ENCODE data around the gene KRT73.

Gene KRT73

DNA sequence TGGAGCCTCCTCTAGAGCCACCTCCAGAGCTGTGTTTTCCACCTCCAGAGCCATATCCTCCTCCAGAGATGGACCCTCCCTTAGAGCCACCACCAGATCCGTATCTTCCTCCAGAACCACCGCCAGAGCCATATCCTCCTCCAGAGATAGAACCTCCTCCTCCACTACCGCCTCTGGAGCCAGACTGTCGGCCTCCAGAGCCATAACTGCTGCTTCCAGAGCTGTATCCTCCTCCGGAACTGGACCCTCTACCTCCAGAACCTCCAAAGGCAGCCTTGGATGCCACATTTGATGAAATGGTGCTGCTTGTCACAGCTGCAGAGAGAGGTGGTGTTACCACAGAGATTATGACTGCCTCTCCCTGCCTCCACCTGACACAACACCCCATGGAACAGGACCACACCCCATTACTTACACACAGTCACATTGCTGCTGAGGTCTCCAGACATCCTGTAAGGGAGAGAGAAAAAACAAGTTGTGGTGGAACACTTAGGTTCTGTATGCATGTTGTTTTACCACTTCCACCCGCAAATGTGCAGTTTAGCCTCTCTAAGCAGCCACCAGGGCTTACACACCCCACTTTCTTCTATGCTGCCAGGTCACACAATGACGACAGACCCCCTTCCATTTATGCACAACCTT lies 26.9 kb upstream of the KRT73 start:
- DNase-seq = no peak

DNA sequence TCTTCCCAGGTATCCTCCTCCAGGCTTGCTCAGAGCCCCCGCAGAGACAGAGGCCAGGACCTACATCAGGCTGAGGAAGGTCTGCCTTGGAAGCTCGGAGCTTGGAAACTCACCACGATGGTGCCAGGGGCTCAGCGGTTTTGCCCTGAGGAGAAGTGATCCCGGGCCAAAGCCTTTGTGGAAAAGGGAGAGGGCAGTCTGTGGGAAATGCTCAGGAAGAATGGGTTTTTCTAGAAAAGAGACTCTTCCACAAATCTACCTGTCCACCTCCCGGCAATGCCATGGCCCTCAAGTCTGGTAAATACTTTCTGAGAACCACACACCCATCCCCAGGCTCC lies 25.7 kb upstream of the KRT73 start:
- no peak for DNase-seq

DNA sequence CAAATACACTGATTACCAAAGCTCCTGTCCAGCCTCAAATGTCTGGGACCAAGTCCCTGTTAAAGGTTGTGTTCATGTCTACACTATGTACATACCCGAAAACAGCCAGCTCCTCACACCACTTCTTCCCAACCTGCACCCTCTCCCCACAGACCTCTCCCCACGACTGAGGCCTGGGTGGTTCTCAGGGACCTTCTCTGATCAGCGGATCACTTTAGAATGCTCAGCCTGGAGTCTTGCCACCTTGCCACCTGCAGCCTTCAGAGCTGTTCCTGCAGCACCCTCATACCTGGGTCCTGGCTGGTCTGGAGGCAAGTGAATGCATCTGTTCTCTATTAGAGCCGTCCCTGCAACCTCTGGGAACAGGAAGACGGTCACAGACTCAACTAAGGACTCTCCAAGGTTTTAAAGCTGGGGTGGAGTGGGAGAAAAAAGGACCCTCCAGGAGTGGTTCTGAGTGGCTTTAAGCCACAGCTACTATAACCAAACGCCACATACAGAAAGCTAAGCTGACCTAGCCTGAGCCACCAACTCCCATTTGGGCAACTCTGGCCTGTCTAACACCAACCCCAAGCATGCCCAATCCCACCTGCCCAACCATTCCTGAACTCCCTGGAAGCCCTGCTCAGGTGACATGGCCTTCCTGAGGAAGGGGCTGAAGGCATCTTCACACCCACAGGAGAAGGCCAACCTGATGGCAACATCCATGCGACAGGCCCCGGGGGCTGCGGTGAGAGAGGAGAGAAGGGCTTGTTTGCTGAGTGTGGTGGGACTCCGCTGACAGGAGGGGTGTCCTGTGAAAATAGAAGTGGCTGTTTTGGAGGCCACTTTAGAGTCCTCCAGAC lies 25.1 kb upstream of the KRT73 start:
- DNase-seq = no peak

GRCh38 chr12:52641468-52641867 lies 23.1 kb upstream of the KRT73 start:
- no peak for DNase-seq

GRCh38 chr12:52637299-52637698 lies 18.9 kb upstream of the KRT73 start:
- no peak for DNase-seq

DNA sequence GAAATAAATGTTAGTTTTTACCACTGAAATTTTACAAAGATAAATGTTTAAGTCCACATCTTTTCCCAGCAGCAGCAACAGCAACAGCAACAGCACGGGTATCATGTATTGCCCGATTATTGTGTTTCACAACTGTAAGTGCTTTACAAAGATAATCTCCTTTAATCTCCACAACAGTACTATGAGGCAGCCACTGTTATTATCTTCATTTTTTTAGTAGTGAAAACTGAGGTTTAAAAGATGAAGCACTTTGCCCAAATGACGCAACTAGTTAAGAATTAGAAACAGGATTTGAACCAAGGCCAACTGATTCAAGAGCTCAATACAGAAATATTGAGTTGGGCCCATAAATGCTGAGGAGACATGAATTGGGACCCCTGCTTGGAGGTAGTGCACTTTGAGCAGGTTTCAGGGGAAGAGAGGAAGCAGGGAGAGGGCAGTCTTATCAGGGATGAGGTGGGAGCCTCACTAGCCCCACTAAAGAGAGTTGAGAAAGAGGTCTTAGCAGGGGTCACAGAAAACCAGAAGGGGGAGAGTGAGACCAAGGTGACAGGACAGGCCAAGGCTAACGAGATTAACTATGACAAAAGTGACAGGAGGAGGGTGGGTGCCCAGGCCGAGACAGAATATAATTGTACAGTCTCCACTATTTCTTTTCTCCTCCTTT lies 18.4 kb upstream of the KRT73 start:
- no peak for DNase-seq

GRCh38 chr12:52636189-52636588 lies 17.8 kb upstream of the KRT73 start:
- no peak for DNase-seq

- DNase-seq = peak; percentile 74
Observed at GRCh38 chr12:52634266-52635056, 16.1 kb upstream of the KRT73 start.

- no peak for DNase-seq
Observed at GRCh38 chr12:52633383-52633782, 15.0 kb upstream of the KRT73 start.

DNA sequence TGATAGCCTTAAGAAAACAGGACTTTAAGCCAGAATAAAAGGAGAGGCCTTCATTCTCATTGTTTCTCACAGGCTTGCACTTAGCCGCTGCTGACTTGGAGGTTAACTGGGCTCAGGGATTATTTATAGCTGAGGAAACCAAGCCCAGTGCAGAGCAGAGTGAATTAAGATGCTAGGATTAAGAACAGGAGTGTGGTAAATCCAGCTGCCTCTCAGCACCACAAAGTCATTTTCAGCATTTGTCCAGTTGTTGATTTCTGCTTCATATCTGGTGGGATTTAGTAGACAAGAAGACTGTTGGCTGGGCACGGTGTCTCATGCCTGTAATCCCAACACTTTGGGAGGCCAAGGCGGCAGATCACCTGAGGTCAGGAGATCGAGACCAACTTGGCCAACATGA lies 14.3 kb upstream of the KRT73 start:
- DNase-seq = no peak

DNA sequence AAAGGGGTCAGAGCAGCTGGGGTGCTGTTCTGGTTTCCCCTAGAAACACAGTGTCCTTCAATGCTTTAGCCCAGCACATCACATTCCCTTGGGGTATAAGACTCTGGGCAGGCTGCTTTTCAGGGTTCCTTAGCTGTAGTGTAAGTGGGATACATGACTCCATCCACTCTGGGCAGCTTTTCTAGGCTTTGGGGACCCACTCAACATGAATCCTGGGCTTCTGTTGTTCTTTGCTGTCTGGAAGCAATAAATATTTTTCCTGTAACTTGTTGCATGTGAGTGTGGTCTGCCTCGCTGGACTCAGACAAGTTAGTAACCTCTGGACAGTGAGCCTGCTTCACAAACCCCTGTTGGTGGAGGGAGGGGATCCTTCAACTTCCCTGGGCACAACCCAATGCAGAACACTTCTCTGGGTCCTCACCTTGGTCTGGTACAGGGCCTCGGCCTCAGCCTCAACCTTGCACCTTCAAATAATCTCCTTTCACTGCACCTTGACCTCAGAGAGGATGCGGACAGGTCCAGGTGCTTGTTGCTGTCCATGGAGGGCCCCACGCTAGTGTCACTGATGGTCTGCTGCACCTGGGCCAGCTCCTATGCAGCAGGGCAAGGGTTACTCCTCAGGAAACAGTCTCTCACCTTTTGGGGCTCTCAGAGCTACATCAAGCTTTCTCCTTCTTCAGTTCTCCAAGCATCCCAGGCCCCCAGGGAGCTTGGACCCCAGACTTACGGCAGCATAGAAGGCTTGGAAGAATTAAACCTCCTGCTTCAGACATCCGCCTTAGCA lies 13.5 kb upstream of the KRT73 start:
- no peak for DNase-seq

DNA sequence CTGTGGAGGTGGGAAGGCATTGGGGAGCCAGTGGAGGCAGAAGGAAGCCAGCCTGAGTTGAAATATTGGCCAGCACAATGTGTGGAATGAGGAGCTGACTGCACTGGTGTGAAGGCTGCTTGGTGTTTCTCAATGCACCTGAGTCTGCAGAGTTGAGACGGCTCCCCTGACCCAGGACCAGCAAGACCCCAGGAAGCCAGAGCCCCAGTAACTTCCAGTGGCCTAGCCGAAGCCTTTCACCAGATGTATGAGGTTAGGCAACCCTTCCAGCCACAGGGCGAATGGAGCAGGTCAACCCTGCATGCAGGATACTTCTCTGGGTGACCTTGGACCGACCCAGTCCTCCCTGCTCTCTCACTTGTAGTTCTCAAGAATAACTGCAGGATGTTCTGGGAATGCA lies 12.9 kb upstream of the KRT73 start:
- no peak for DNase-seq

DNA sequence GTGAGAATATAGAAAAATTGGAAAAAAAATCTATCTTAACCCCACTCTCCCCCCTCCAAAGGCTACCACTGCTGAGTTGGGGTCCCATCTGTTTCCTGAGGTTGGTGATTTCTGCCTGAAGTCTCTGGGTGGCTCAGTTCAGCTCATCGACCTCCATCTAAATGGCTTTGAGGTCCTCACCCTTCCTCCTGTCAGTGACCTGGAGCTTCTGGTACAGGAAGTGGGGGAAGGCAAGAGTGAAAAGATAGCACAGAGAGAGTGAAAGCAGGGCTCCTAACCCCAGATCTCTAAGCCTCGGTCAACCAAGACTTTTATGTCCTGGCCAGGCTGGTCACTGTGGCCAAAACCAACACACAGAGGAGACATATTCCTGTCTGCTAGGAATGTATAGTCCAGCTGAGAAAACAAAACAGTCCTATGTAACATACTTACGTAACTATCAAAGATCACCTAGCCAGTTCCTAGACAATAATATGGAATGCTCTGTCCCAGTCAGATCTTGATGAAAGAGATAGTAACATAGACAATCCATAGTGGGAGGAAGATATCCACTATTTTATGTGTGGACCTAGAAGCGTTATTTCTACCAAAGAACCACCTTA lies 12.3 kb upstream of the KRT73 start:
- DNase-seq = no peak

GRCh38 chr12:52630008-52630500 lies 11.7 kb upstream of the KRT73 start:
- no peak for DNase-seq

DNA sequence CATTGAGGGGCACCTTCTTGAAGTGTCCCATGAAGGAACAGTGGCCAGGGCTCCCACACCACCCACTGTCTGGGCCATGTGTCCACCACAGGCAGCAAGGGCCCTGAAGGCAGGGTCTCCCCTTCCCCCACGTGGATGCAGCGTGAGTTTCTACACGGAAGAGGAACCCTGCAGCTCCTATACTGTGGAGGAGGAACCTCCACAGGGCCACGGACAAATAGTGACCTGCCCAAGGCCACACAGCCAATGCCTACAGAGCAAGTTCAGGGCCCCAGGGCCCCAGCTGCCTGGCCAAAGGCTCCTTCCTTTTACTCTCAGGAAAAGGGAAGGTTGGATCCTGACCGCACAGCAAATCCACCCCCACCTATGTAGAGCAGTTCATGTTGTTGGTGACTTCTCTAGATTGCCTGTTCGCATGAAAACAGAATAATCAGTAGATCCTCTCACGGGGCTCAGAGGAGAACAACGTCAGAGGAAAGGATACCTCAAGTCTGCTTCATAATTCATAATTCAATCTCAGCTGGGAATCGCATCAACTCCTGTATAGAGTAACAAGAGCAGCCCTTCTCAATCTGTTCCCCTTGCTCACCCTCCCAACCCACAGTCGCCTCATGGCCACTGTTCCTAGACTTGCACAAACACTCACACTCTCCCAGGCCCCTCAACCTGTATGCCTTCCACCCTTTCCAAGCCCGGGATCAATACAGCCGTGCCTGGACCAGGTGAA lies 11.1 kb upstream of the KRT73 start:
- no peak for DNase-seq

GRCh38 chr12:52628841-52629240 lies 10.5 kb upstream of the KRT73 start:
- no peak for DNase-seq

DNA sequence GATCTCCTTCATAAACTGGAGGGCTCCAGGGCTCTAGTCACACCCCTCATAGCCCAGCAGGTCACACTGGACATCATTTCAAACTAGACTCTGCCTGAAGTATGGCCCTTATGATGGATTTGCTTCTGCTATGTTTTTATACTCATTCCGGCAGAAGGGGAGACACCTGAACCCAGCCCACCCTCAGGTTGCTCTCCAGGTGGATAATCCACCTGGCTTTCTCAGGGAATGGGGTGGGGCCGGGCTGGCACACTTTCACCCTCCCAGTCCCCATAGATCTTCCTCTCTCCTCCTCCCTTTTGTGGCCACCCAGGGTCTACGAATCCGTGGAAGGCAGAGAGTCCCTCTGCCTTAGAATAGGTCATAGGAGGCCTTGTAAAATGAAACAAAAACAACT lies 9.8 kb upstream of the KRT73 start:
- no peak for DNase-seq

DNA sequence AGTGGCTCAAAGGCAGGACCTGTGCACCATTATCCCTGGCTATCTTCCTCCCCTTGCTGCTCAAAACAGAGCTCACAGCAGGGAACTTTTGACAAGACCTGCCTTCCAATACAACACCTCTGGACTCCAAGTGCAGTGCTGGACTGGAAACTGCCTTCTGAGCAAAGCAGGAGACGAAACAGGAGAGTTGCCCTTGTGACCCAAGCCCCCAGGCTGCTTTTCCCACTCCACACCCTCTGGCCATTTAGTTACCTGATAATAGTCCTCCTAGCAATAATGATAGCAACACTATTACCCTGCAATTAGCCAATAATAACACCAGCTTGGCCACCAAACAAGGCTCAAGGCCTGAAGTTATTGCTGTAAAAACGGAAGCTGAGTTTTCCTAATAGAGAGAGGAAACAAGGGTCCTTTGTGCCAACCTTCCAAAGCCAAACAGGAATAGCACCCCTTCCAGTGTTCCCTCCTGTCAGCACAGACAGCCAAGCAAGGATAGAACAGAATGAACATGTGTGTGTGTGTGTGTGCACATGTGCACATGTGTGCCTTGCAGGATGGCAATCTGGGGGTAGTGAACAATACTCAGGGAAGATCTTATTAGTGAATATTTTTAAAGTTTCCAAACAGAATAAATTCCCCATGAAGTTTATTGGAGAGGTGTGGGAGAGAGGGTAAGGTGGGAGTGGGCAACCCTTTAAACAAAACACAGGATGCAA lies 9.2 kb upstream of the KRT73 start:
- DNase-seq = no peak

GRCh38 chr12:52622349-52622748 lies 4.0 kb upstream of the KRT73 start:
- DNase-seq = no peak

DNA sequence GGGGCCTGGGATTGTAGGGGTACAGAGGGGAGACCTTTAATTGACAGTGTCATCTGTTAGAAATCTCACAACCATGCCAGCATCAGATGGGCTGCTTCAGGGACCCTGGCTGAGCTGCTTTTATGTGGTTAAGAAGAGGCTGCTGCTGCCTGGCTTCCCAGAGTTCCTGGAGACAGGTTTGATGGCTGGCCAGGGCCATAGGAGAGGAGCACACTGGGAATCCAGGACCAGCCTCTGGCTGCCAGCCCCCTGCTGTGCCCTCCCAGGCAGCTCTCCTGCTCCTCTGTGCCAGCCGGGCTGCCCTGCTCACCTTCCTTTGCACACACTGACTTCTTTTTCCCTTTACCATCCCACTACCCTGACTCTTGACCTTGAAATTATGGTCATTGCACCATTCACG lies 507 bp upstream of the KRT73 start:
- no peak for DNase-seq

DNA sequence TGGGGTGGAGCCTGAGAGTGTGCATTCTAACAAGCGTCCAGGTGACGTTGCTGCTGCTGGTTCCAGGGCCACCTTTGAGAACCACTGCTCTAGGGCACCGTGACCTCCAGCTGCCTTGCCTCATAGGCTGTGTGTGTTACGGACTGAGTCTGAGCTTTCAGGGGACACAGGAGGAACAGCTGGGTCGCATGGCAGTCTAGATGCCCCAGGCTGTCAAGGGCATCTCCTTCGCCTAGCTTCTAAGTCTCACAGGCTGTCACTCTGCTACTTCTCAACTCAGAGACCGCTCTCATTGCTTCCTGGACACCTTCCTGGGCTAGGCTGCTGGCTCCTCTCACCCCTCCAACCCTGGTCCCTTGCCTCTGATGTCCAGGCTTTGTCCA lies 965 bp downstream of the KRT73 start:
- DNase-seq = no peak
